NCI-H2107 treated with DMSO at 0.1 percent for 48 hours (cell line): ENCODE results near the gene FSTL3.
"Not testable (repeated sequence)": the region's sequence is repeated elsewhere in the genome, so short reads cannot be mapped to it uniquely, and the experiment has no call there.

Experiments
- DNase-seq: peaks from one replicate; lab custom pipeline; 2025; ENCODE audit not compliant: unreplicated experiment; lab: John Stamatoyannopoulos, UW

Gene FSTL3

GRCh38 chr19:681029-682019 is 5.1 kb downstream of the FSTL3 start:
- no peak for DNase-seq

- DNase-seq: no peak
These were observed 6.6 kb downstream of the FSTL3 start for GRCh38 chr19:682678-683320.

- no peak for DNase-seq
These were observed 9.3 kb downstream of the FSTL3 start for GRCh38 chr19:685454-685931.

- no peak for DNase-seq
These were observed 10.6 kb downstream of the FSTL3 start for GRCh38 chr19:686589-687297.

- DNase-seq: no peak
These were observed 11.5 kb downstream of the FSTL3 start for GRCh38 chr19:687569-688166.

GRCh38 chr19:688214-688613 is 12.0 kb downstream of the FSTL3 start:
- no peak for DNase-seq

- no peak for DNase-seq
These were observed 12.8 kb downstream of the FSTL3 start for GRCh38 chr19:688992-689391.

GRCh38 chr19:690203-690602 is 14.0 kb downstream of the FSTL3 start:
- DNase-seq: no peak

GRCh38 chr19:694481-695351 is 18.5 kb downstream of the FSTL3 start:
- no peak for DNase-seq

- no peak for DNase-seq
These were observed 19.3 kb downstream of the FSTL3 start, which contains the start of gene PRSS57 for GRCh38 chr19:695352-695949. Gene PRSS57 (minus strand): TSS chr19:695452. CDS start chr19:695430, 22 bp downstream.

GRCh38 chr19:698529-698928 is 22.3 kb downstream of the FSTL3 start:
- not testable (repeated sequence) for DNase-seq

- DNase-seq: not testable (repeated sequence)
These were observed 23.7 kb downstream of the FSTL3 start for GRCh38 chr19:699885-700284.

- DNase-seq: not testable (repeated sequence)
These were observed 26.7 kb downstream of the FSTL3 start for GRCh38 chr19:702847-703246.

- no peak for DNase-seq
These were observed 27.1 kb downstream of the FSTL3 start for GRCh38 chr19:703329-703650.

GRCh38 chr19:703651-704446 is 27.7 kb downstream of the FSTL3 start:
- DNase-seq: no peak

GRCh38 chr19:704447-704741 is 28.2 kb downstream of the FSTL3 start:
- no peak for DNase-seq

GRCh38 chr19:708154-709143 is 32.3 kb downstream of the FSTL3 start, which contains the start of gene PALM:
Gene PALM (plus strand): TSS chr19:708935. CDS start chr19:709147, 212 bp downstream.
- no peak for DNase-seq
